HEK293T (cell line): ENCODE results near the gene ESYT1.

ENCODE experiments used
- CTCF ChIA-PET: fragments of 350-600 bp; formaldehyde crosslinking; extraction: SDS; loops from one replicate; lab custom pipeline; 2021; ENCODE audit warnings: antibody characterized with exemption, inconsistent platforms; lab: Yijun Ruan, JAX
- POLR2A ChIA-PET: fragments of 350-600 bp; formaldehyde crosslinking; extraction: SDS; loops from one replicate; lab custom pipeline; 2020; ENCODE audit warnings: antibody characterized with exemption, inconsistent platforms; lab: Yijun Ruan, JAX
- DNase-seq: peaks from one replicate; pipeline ENCODE4 v3.0.0; 2012; ENCODE audit warnings: mixed read lengths; ENCODE audit errors: extremely low spot score
- ARNT ChIP-seq: fragments of 450-650 bp; IDR thresholded peaks from 2 replicates; pipeline ENCODE4 v1.6.1; 2017; ENCODE audit warnings: mild to moderate bottlenecking
- BHLHE40 ChIP-seq: fragments of 450-650 bp; IDR thresholded peaks from 2 replicates; pipeline ENCODE4 v1.6.1; 2016; ENCODE audit warnings: mild to moderate bottlenecking, moderate library complexity, borderline replicate concordance
- CTBP1 ChIP-seq: fragments of 450-650 bp; IDR thresholded peaks from 2 replicates; pipeline ENCODE4 v1.6.1; 2016; ENCODE audit warnings: borderline replicate concordance
- ELF4 ChIP-seq: fragments of 450-650 bp; IDR thresholded peaks from 2 replicates; pipeline ENCODE4 v1.6.1; 2017; ENCODE audit warnings: antibody characterized with exemption
- FOXA1 ChIP-seq: fragments of 450-650 bp; IDR thresholded peaks from 2 replicates; pipeline ENCODE4 v1.6.1; 2016; ENCODE audit warnings: mild to moderate bottlenecking
- FOXK2 ChIP-seq: fragments of 450-650 bp; IDR thresholded peaks from 2 replicates; pipeline ENCODE4 v1.6.1; 2016; ENCODE audit warnings: mild to moderate bottlenecking
- FOXM1 ChIP-seq: fragments of 450-650 bp; IDR thresholded peaks from 2 replicates; pipeline ENCODE4 v1.6.1; 2017; ENCODE audit warnings: mild to moderate bottlenecking, borderline replicate concordance
- HDGF ChIP-seq: fragments of 450-650 bp; IDR thresholded peaks from 2 replicates; pipeline ENCODE4 v1.6.1; 2017; ENCODE audit warnings: antibody characterized with exemption, borderline replicate concordance
- L3MBTL2 ChIP-seq: fragments of 450-650 bp; conservative IDR thresholded peaks from 2 replicates; pipeline ENCODE4 v1.6.1; 2016; ENCODE audit warnings: mild to moderate bottlenecking
- LEF1 ChIP-seq: fragments of 450-650 bp; IDR thresholded peaks from 2 replicates; pipeline ENCODE4 v1.6.1; 2017; ENCODE audit warnings: mild to moderate bottlenecking, borderline replicate concordance
- NFRKB ChIP-seq: fragments of 450-650 bp; IDR thresholded peaks from 2 replicates; pipeline ENCODE4 v1.6.1; 2016; ENCODE audit warnings: mild to moderate bottlenecking, moderate library complexity
- PKNOX1 ChIP-seq: fragments of 450-650 bp; IDR thresholded peaks from 2 replicates; pipeline ENCODE4 v1.6.1; 2016
- SP1 ChIP-seq: fragments of 450-650 bp; IDR thresholded peaks from 2 replicates; pipeline ENCODE4 v1.6.1; 2017
- SUZ12 ChIP-seq: fragments of 450-650 bp; IDR thresholded peaks from 2 replicates; pipeline ENCODE4 v1.6.1; 2016; ENCODE audit warnings: mild to moderate bottlenecking
- TARDBP ChIP-seq: fragments of 450-650 bp; IDR thresholded peaks from 2 replicates; pipeline ENCODE4 v1.6.1; 2016
- ZNF384 ChIP-seq: fragments of 450-650 bp; IDR thresholded peaks from 2 replicates; pipeline ENCODE4 v1.6.1; 2016

ESYT1 gene

GRCh38 chr12:56157201-56158028 lies 29.3 kb downstream of the ESYT1 start:
- CTCF ChIA-PET = no interaction called here
- peak; percentile 48 for DNase-seq
- POLR2A ChIA-PET = interaction anchor here (0.6 to 2.4 kb wide), 8 partner anchors 14 to 1357 kb away, joined by 3 to 23 read pairs (median 7); partner anchors contain the start of genes ESYT1, RNF41 and ZC3H10
- no peak for TF ChIP-seq TARDBP
- TF ChIP-seq NFRKB = no peak
- peak; percentile 83 for TF ChIP-seq PKNOX1
- no peak for TF ChIP-seq ELF4
- peak; percentile 77 for TF ChIP-seq ZNF384
- TF ChIP-seq BHLHE40 = no peak
- no peak for TF ChIP-seq SP1
- no peak for TF ChIP-seq ARNT
- peak; percentile 93 for TF ChIP-seq L3MBTL2

- peak; percentile 61; the same call in 1 of the 2 replicates for TF ChIP-seq NFRKB
- TF ChIP-seq ELF4 = peak; percentile 79
- no peak for TF ChIP-seq PKNOX1
- ChIA-PET CTCF (interaction anchor here (0.6 kb wide), 2 partner anchors 21 to 59 kb away, joined by 3 to 5 read pairs; no protein-coding TSS in a partner anchor), POLR2A (interaction anchor here (1.0 to 2.4 kb wide), 8 partner anchors 9 to 76 kb away, joined by 3 to 23 read pairs (median 8); partner anchors contain the start of genes ESYT1, RNF41, SMARCC2 and ZC3H10)
- DNase-seq = peak; percentile 90
Measured at GRCh38 chr12:56158029-56158925, 30.2 kb downstream of the ESYT1 start, which contains the start of gene MYL6. MYL6 (plus strand) TSS chr12:56158359; CDS start chr12:56158402, 43 bp downstream.

- ChIA-PET CTCF (no interaction called here), POLR2A (interaction anchor here (0.7 to 2.4 kb wide), 8 partner anchors 9 to 63 kb away, joined by 3 to 23 read pairs (median 8); partner anchors contain the start of genes ESYT1, RNF41, SMARCC2 and ZC3H10)
- DNase-seq = peak; percentile 53
- no peak for TF ChIP-seq FOXM1
- TF ChIP-seq PKNOX1 = peak; percentile 89
Measured at GRCh38 chr12:56158926-56159461, 30.9 kb downstream of the ESYT1 start.

GRCh38 chr12:56159482-56160192 lies 31.6 kb downstream of the ESYT1 start:
- TF ChIP-seq ARNT = no peak
- TF ChIP-seq NFRKB = no peak
- TF ChIP-seq PKNOX1 = no peak
- TF ChIP-seq FOXM1 = no peak
- no peak for TF ChIP-seq TARDBP
- TF ChIP-seq BHLHE40 = no peak
- TF ChIP-seq SUZ12 = no peak
- no peak for TF ChIP-seq ELF4
- ChIA-PET CTCF (no interaction called here), POLR2A (interaction anchor here (0.7 to 2.4 kb wide), 9 partner anchors 10 to 62 kb away, joined by 3 to 23 read pairs (median 8); partner anchors contain the start of genes ESYT1, RNF41, SMARCC2 and ZC3H10)
- no peak for DNase-seq

GRCh38 chr12:56160193-56160763 lies 32.2 kb downstream of the ESYT1 start:
- no peak for DNase-seq
- CTCF ChIA-PET = no interaction called here
- TF ChIP-seq PKNOX1 (no peak), LEF1 (no peak), FOXA1 (no peak), ARNT (no peak), FOXM1 (no peak), L3MBTL2 (no peak), ELF4 (no peak), SP1 (no peak), HDGF (no peak), NFRKB (no peak), FOXK2 (no peak), ZNF384 (no peak), CTBP1 (no peak), BHLHE40 (no peak), SUZ12 (no peak)
- POLR2A ChIA-PET = interaction anchor here (1.2 to 2.4 kb wide), 3 partner anchors 33 to 42 kb away, joined by 3 to 23 read pairs (median 9); partner anchors contain the start of genes ESYT1 and ZC3H10
